Activated CD4-positive, CD25-positive, alpha-beta regulatory T cell (primary cell): ENCODE measurements around the gene FER1L5.

Experiments
- DNase-seq, 4 experiments: peaks; one replicate each; lab custom pipeline; 2025; lab: John Stamatoyannopoulos, UW

Gene FER1L5

GRCh38 chr2:96695602-96696001, 53.0 kb downstream of the FER1L5 start:
- no peak for DNase-seq

- DNase-seq, result no peak
These were observed 54.9 kb downstream of the FER1L5 start for GRCh38 chr2:96697476-96697875.

GRCh38 chr2:96698221-96698861, 55.8 kb downstream of the FER1L5 start:
- DNase-seq, result no peak

GRCh38 chr2:96699021-96699420, 56.5 kb downstream of the FER1L5 start:
- no peak for DNase-seq

- no peak for DNase-seq
These were observed 57.1 kb downstream of the FER1L5 start for GRCh38 chr2:96699621-96700020.

- no peak for DNase-seq
These were observed 57.5 kb downstream of the FER1L5 start for GRCh38 chr2:96700086-96700485.

- no peak for DNase-seq
These were observed 59.1 kb downstream of the FER1L5 start for GRCh38 chr2:96701636-96702035.

GRCh38 chr2:96702098-96702785, 59.7 kb downstream of the FER1L5 start:
- DNase-seq, result no peak

GRCh38 chr2:96703021-96703751, 60.6 kb downstream of the FER1L5 start:
- DNase-seq, result no peak

- DNase-seq, result no peak
These were observed 68.4 kb downstream of the FER1L5 start for GRCh38 chr2:96710985-96711384.

GRCh38 chr2:96715658-96716057, 73.1 kb downstream of the FER1L5 start:
- no peak for DNase-seq

GRCh38 chr2:96716388-96716787, 73.8 kb downstream of the FER1L5 start:
- DNase-seq, result no peak

GRCh38 chr2:96726131-96726530, 83.6 kb downstream of the FER1L5 start:
- no peak for DNase-seq

- DNase-seq, result no peak
These were observed 84.9 kb downstream of the FER1L5 start for GRCh38 chr2:96727431-96727830.

- DNase-seq, result no peak
These were observed 87.2 kb downstream of the FER1L5 start for GRCh38 chr2:96729748-96730147.

GRCh38 chr2:96730212-96730611, 87.6 kb downstream of the FER1L5 start:
- no peak for DNase-seq

GRCh38 chr2:96733931-96734330, 91.4 kb downstream of the FER1L5 start:
- no peak for DNase-seq

GRCh38 chr2:96734880-96735583, 92.5 kb downstream of the FER1L5 start:
- DNase-seq, result no peak

- no peak for DNase-seq
These were observed 94.7 kb downstream of the FER1L5 start for GRCh38 chr2:96737251-96737650.

- no peak for DNase-seq
These were observed 95.3 kb downstream of the FER1L5 start for GRCh38 chr2:96737831-96738230.

GRCh38 chr2:96739076-96739632, 96.6 kb downstream of the FER1L5 start:
- no peak for DNase-seq
